Endothelial cell of umbilical vein (primary cell): Measurements from ENCODE around the gene CFAP99.

Experiments
- CTCF ChIP-seq, 2 donors: IDR thresholded peaks; 1 replicate in 1 of 2; 2 replicates in 1 of 2; pipeline ENCODE4 v1.5.1; 2011; ENCODE audit warnings: low read length in 2 of 2, mild to moderate bottlenecking in 2 of 2, moderate library complexity in 2 of 2, control low read depth in 1 of 2, inconsistent platforms in 1 of 2, low read depth in 1 of 2; ENCODE audit not compliant: insufficient read depth in 1 of 2; ENCODE audit errors: extremely low read depth in 1 of 2
- EZH2 ChIP-seq: IDR thresholded peaks from 2 replicates; pipeline ENCODE4 v1.6.1; 2012; ENCODE audit warnings: borderline replicate concordance, low read depth, mild to moderate bottlenecking, moderate library complexity, low read length, inconsistent platforms; ENCODE audit not compliant: severe bottlenecking
- JUN ChIP-seq: IDR thresholded peaks from 2 replicates; pipeline ENCODE4 v1.6.1; 2011; ENCODE audit warnings: borderline replicate concordance, low read depth; ENCODE audit not compliant: insufficient read length, insufficient read depth
- POLR2A ChIP-seq: IDR thresholded peaks from 2 replicates; pipeline ENCODE4 v1.6.1; 2012; ENCODE audit warnings: low read depth, mild to moderate bottlenecking, control low read depth, low read length
- POLR2AphosphoS5 ChIP-seq: IDR thresholded peaks from 2 replicates; pipeline ENCODE4 v1.6.1; 2012; ENCODE audit warnings: low read depth, mild to moderate bottlenecking, control low read depth, low read length, moderate library complexity; ENCODE audit not compliant: insufficient read depth

- TF ChIP-seq POLR2A (no peak), CTCF (IDR thresholded peaks at IDR 0.05; ENCODE audit: extremely low read depth in 1 of 2, insufficient read depth in 1 of 2, low read depth in 1 of 2, low read length in 2 of 2) (no peak), EZH2 (no peak), POLR2AphosphoS5 (no peak), JUN (no peak)
Measured at GRCh38 chr4:2442175-2442993, 23.6 kb downstream of the CFAP99 start.
